T-helper 22 cell (primary cell): ENCODE results near the gene TPCN2.

Experiments used
- DNase-seq: peaks from one replicate; pipeline ENCODE4 v3.0.0-alpha.2; 2020; ENCODE audit warnings: low read depth

Gene TPCN2

GRCh38 chr11:69113226-69113625 lies 64.5 kb downstream of the TPCN2 start:
- DNase-seq: no peak

GRCh38 chr11:69113646-69114340 lies 65.1 kb downstream of the TPCN2 start:
- no peak for DNase-seq

GRCh38 chr11:69114362-69114761 lies 65.6 kb downstream of the TPCN2 start:
- DNase-seq: no peak

GRCh38 chr11:69114811-69115523 lies 66.2 kb downstream of the TPCN2 start:
- DNase-seq: no peak

GRCh38 chr11:69115586-69116560 lies 67.1 kb downstream of the TPCN2 start:
- DNase-seq: no peak

- DNase-seq: no peak
Measured at GRCh38 chr11:69116671-69117070, 67.9 kb downstream of the TPCN2 start.

- no peak for DNase-seq
Measured at GRCh38 chr11:69119190-69119589, 70.5 kb downstream of the TPCN2 start.

- DNase-seq: no peak
Measured at GRCh38 chr11:69120096-69120875, 71.6 kb downstream of the TPCN2 start.

GRCh38 chr11:69121021-69121420 lies 72.3 kb downstream of the TPCN2 start:
- DNase-seq: no peak

GRCh38 chr11:69121621-69122325 lies 73.0 kb downstream of the TPCN2 start:
- DNase-seq: no peak

GRCh38 chr11:69122326-69122629 lies 73.5 kb downstream of the TPCN2 start:
- DNase-seq: no peak

- DNase-seq: peak; percentile 40
Measured at GRCh38 chr11:69122630-69123431, 74.1 kb downstream of the TPCN2 start.

- no peak for DNase-seq
Measured at GRCh38 chr11:69123593-69124545, 75.1 kb downstream of the TPCN2 start.

GRCh38 chr11:69125861-69126260 lies 77.1 kb downstream of the TPCN2 start:
- no peak for DNase-seq

- no peak for DNase-seq
Measured at GRCh38 chr11:69126286-69126685, 77.6 kb downstream of the TPCN2 start.

- DNase-seq: no peak
Measured at GRCh38 chr11:69127081-69127850, 78.5 kb downstream of the TPCN2 start.

GRCh38 chr11:69127884-69128283 lies 79.2 kb downstream of the TPCN2 start:
- DNase-seq: no peak

- no peak for DNase-seq
Measured at GRCh38 chr11:69129053-69129452, 80.3 kb downstream of the TPCN2 start.
